Measurements from ENCODE around the gene EML4. TPM values are rescaled to one million over a fixed set of nuclear protein-coding genes. Genes with fewer than 3 reads are reported as not detected.

Gene EML4
- total RNA-seq, 4 donors from 2014 or later, result 11.6 to 29.8 (median 22.4) TPM

- TF ChIP-seq CTCF (IDR thresholded peaks at IDR 0.05), result no peak
- TF ChIP-seq POLR2A (IDR thresholded peaks at IDR 0.05), result no peak
- peaks cover 14 to 59% (median 30%) of the 10 kb centered on the region in 3 donors for H3K4me1 ChIP-seq
These were observed 190.3 kb downstream of the EML4 start for GRCh38 chr2:42359304-42359964.

GRCh38 chr2:42359965-42360483 lies 190.9 kb downstream of the EML4 start:
- TF ChIP-seq CTCF (IDR thresholded peaks at IDR 0.05), result no peak
- no peak for TF ChIP-seq POLR2A (IDR thresholded peaks at IDR 0.05)
- H3K27me3 ChIP-seq, result no peaks in the 10 kb centered on the region
- intact Hi-C loops (cut with DNase I), result loop anchor here (10.0 kb wide), 1 partner anchor 265 kb away; no protein-coding TSS in a partner anchor
- H3K4me3 ChIP-seq, result peak overlapping the region; percentile 93 to 98 (median 94)
- WGBS, 2 donors, result 7 to 10% methylated on average over 12 of the region's 12 CpGs
- H3K27ac ChIP-seq, result peak overlapping the region; percentile 90 to 97 (median 96)
- H3K9me3 ChIP-seq, result no peaks in the 10 kb centered on the region
- H3K36me3 ChIP-seq, result peaks cover 0 to 8% (median 0%) of the 10 kb centered on the region in 3 donors
- peaks cover 14 to 54% (median 30%) of the 10 kb centered on the region in 3 donors for H3K4me1 ChIP-seq
- DNase-seq, result no peak

More at GRCh38 chr2:42359304-42359964, 190.3 kb downstream of the EML4 start:
- no peaks in the 10 kb centered on the region for H3K27me3 ChIP-seq
- H3K4me3 ChIP-seq, result peak overlapping the region; percentile 93 to 98 (median 94)
- peak overlapping the region in 3 of 4 donors; percentile 95 to 97 (median 96) for H3K27ac ChIP-seq
- peaks cover 0 to 8% (median 0%) of the 10 kb centered on the region in 3 donors for H3K36me3 ChIP-seq
- no peak for DNase-seq
- intact Hi-C loops (cut with DNase I), result no loop called here
- H3K9me3 ChIP-seq, result no peaks in the 10 kb centered on the region
- 25 to 33% methylated on average over 6 of the region's 6 CpGs for WGBS, 2 donors

GRCh38 chr2:42360493-42360889 lies 191.3 kb downstream of the EML4 start:
- intact Hi-C loops (cut with DNase I), result loop anchor here (10.0 kb wide), 1 partner anchor 266 kb away; no protein-coding TSS in a partner anchor
- Histone ChIP-seq H3K9me3 (no peaks in the 10 kb centered on the region), H3K4me1 (peaks cover 14 to 49% (median 30%) of the 10 kb centered on the region in 3 donors), H3K36me3 (peaks cover 0 to 8% (median 0%) of the 10 kb centered on the region in 3 donors), H3K27ac (peak overlapping the region; percentile 90 to 97 (median 96)), H3K27me3 (no peaks in the 10 kb centered on the region), H3K4me3 (peak overlapping the region; percentile 93 to 98 (median 94))
- TF ChIP-seq CTCF (IDR thresholded peaks at IDR 0.05) (no peak), POLR2A (IDR thresholded peaks at IDR 0.05) (no peak)
- 0% methylated on average over 8 to 14 of the region's 15 CpGs for WGBS, 2 donors
- DNase-seq, result no peak

- H3K27me3 ChIP-seq, result no peaks in the 10 kb centered on the region
- peaks cover 14 to 44% (median 30%) of the 10 kb centered on the region in 3 donors for H3K4me1 ChIP-seq
- intact Hi-C loops (cut with DNase I), result loop anchor here (10.0 kb wide), 1 partner anchor 266 kb away; no protein-coding TSS in a partner anchor
- WGBS, 2 donors, result 0 to 1% methylated on average over 26 to 29 of the region's 61 CpGs
- peak in 3 of 4 donors; percentile 38 to 80 (median 68) for TF ChIP-seq POLR2A (IDR thresholded peaks at IDR 0.05)
- peak in 4 of 6 experiments; percentile 2 to 21 (median 13) for TF ChIP-seq CTCF (IDR thresholded peaks at IDR 0.05)
- peak within 1 kb of the TSS; percentile 93 to 98 (median 94) for H3K4me3 ChIP-seq
- DNase-seq, result peak; percentile 75
- peak within 1 kb of the TSS; percentile 90 to 97 (median 96) for H3K27ac ChIP-seq
- no peaks in the 10 kb centered on the region for H3K9me3 ChIP-seq
- H3K36me3 ChIP-seq, result peaks cover 0 to 6% (median 0%) of the 10 kb centered on the region in 3 donors
These were observed 192.0 kb downstream of the EML4 start, which contains the start of gene COX7A2L for GRCh38 chr2:42360890-42361727. Gene COX7A2L (minus strand): TSS chr2:42361217. CDS start chr2:42361161, 56 bp downstream.
